Nephron (organoid): ENCODE results near the gene TOLLIP.
A peak's percentile ranks its signal among the peaks of the same experiment; 100 is the strongest.

ENCODE experiments used
- H3K27ac Mint-ChIP-seq, 3 experiments: 2 replicates each; pipeline ENCODE4 v1.8.0; 2020; ENCODE audit warnings: mixed read lengths in 3 of 3, mild to moderate bottlenecking in 2 of 3, moderate library complexity in 1 of 3
- H3K27me3 Mint-ChIP-seq: 2 replicates; pipeline ENCODE4 v1.8.0; 2021; ENCODE audit warnings: low read depth, mild to moderate bottlenecking, moderate library complexity, mixed read lengths
- H3K36me3 Mint-ChIP-seq: 2 replicates; pipeline ENCODE4 v1.8.0; 2020; ENCODE audit warnings: low read depth, mixed read lengths
- H3K4me1 Mint-ChIP-seq: 2 replicates; pipeline ENCODE4 v1.8.0; 2020; ENCODE audit warnings: mixed read lengths
- H3K4me3 Mint-ChIP-seq, 3 experiments: 2 replicates each; pipeline ENCODE4 v1.8.0; 2020; ENCODE audit warnings: mild to moderate bottlenecking in 3 of 3, mixed read lengths in 3 of 3, moderate library complexity in 2 of 3
- H3K9me3 Mint-ChIP-seq: 2 replicates; pipeline ENCODE4 v1.8.0; 2020; ENCODE audit warnings: mixed read lengths
- CTCF ChIP-seq, 3 experiments: fragments of 200-600 bp; sonication (generic); IDR thresholded peaks; one replicate each; pipeline ENCODE4 v1.5.0; 2021; ENCODE audit warnings: antibody characterized with exemption in 3 of 3; ENCODE audit not compliant: unreplicated experiment in 3 of 3

TOLLIP gene

GRCh38 chr11:1298695-1299492, 10.5 kb downstream of the TOLLIP start:
- H3K4me3 Mint-ChIP-seq, result peak overlapping the region in 1 of 3 experiments; percentile 36
- no peak for TF ChIP-seq CTCF (IDR thresholded peaks at IDR 0.05; ENCODE audit: unreplicated experiment in 3 of 3)
- no peaks in the 10 kb centered on the region for H3K36me3 Mint-ChIP-seq
- H3K27me3 Mint-ChIP-seq, result no peaks in the 10 kb centered on the region
- no peaks in the 10 kb centered on the region for H3K9me3 Mint-ChIP-seq
- peak overlapping the region in 1 of 3 experiments; percentile 57 for H3K27ac Mint-ChIP-seq
- peaks cover 32% of the 10 kb centered on the region for H3K4me1 Mint-ChIP-seq

- H3K27me3 Mint-ChIP-seq, result no peaks in the 10 kb centered on the region
- H3K9me3 Mint-ChIP-seq, result no peaks in the 10 kb centered on the region
- no peaks in the 10 kb centered on the region for H3K36me3 Mint-ChIP-seq
- peaks cover 28% of the 10 kb centered on the region for H3K4me1 Mint-ChIP-seq
- TF ChIP-seq CTCF (IDR thresholded peaks at IDR 0.05; ENCODE audit: unreplicated experiment in 3 of 3), result no peak
- H3K27ac Mint-ChIP-seq, result no peak overlapping the region
- no peak overlapping the region for H3K4me3 Mint-ChIP-seq
Observed at GRCh38 chr11:1297576-1298473, 11.6 kb downstream of the TOLLIP start.

- no peak overlapping the region for H3K27ac Mint-ChIP-seq
Observed at GRCh38 chr11:1297011-1297575, 12.3 kb downstream of the TOLLIP start.

GRCh38 chr11:1296287-1296686, 13.1 kb downstream of the TOLLIP start:
- Mint-ChIP-seq H3K4me1 (peaks cover 28% of the 10 kb centered on the region), H3K27ac (no peak overlapping the region), H3K9me3 (no peaks in the 10 kb centered on the region), H3K27me3 (no peaks in the 10 kb centered on the region), H3K36me3 (peaks cover 10% of the 10 kb centered on the region), H3K4me3 (no peak overlapping the region)
- TF ChIP-seq CTCF (IDR thresholded peaks at IDR 0.05; ENCODE audit: unreplicated experiment in 3 of 3), result no peak

More at GRCh38 chr11:1297011-1297575, 12.3 kb downstream of the TOLLIP start:
- Mint-ChIP-seq H3K4me3 (no peak overlapping the region), H3K36me3 (peaks cover 5% of the 10 kb centered on the region), H3K9me3 (no peaks in the 10 kb centered on the region), H3K27me3 (no peaks in the 10 kb centered on the region), H3K4me1 (peaks cover 24% of the 10 kb centered on the region)
- TF ChIP-seq CTCF (IDR thresholded peaks at IDR 0.05; ENCODE audit: unreplicated experiment in 3 of 3), result no peak

GRCh38 chr11:1295591-1295990, 13.8 kb downstream of the TOLLIP start:
- Mint-ChIP-seq H3K4me1 (peaks cover 25% of the 10 kb centered on the region), H3K27me3 (no peaks in the 10 kb centered on the region), H3K27ac (no peak overlapping the region), H3K4me3 (no peak overlapping the region), H3K36me3 (peaks cover 14% of the 10 kb centered on the region), H3K9me3 (no peaks in the 10 kb centered on the region)
- TF ChIP-seq CTCF (IDR thresholded peaks at IDR 0.05; ENCODE audit: unreplicated experiment in 3 of 3), result no peak
